ENCODE results near the gene KCNJ9. TPM values are rescaled to one million over a fixed set of nuclear protein-coding genes. Genes with fewer than 3 reads are reported as not detected.

The KCNJ9 gene
- total RNA-seq, 1 donor from 2014 or later: not detected

GRCh38 chr1:160091666-160092223 is 10.4 kb downstream of the KCNJ9 start:
- Mint-ChIP-seq H3K36me3 (peaks cover 5% of the 10 kb centered on the region), H3K4me3 (no peak overlapping the region), H3K9me3 (no peaks in the 10 kb centered on the region), H3K27me3 (ENCODE audit: low read depth) (no peaks in the 10 kb centered on the region), H3K4me1 (peaks cover under 1% of the 10 kb centered on the region), H3K27ac (no peak overlapping the region)
- DNase-seq (ENCODE audit: low spot score in 2 of 2, unreplicated experiment in 2 of 2): no peak
- TF ChIP-seq CTCF (IDR thresholded peaks at IDR 0.05; ENCODE audit: unreplicated experiment): no peak

GRCh38 chr1:160092366-160093068 is 11.2 kb downstream of the KCNJ9 start:
- DNase-seq (ENCODE audit: low spot score in 2 of 2, unreplicated experiment in 2 of 2): no peak
- TF ChIP-seq CTCF (IDR thresholded peaks at IDR 0.05; ENCODE audit: unreplicated experiment): no peak
- H3K36me3 Mint-ChIP-seq: no peaks in the 10 kb centered on the region
- H3K27ac Mint-ChIP-seq: no peak overlapping the region
- no peaks in the 10 kb centered on the region for H3K27me3 Mint-ChIP-seq (ENCODE audit: low read depth)
- H3K4me1 Mint-ChIP-seq: peaks cover 8% of the 10 kb centered on the region
- H3K4me3 Mint-ChIP-seq: no peak overlapping the region
- H3K9me3 Mint-ChIP-seq: no peaks in the 10 kb centered on the region

DNA sequence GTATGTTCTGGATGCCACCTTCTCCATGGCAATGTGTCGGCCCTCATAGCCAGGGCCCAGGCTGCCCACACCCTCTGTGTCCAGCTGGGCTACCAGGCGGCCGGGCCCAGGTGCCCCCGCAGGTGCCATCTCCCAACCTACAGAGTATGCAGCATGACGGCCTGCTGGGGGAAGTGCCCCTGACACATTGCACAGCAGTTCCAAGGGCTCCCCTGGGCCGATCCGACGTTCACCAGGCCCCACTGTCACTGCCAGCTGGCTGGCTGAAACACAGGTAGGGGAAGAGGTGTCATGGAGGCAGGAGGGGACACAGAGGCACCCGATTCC is 11.7 kb downstream of the KCNJ9 start:
- peaks cover 12% of the 10 kb centered on the region for H3K4me1 Mint-ChIP-seq
- H3K9me3 Mint-ChIP-seq: no peaks in the 10 kb centered on the region
- TF ChIP-seq CTCF (IDR thresholded peaks at IDR 0.05; ENCODE audit: unreplicated experiment): no peak
- H3K27me3 Mint-ChIP-seq (ENCODE audit: low read depth): no peaks in the 10 kb centered on the region
- H3K27ac Mint-ChIP-seq: no peak overlapping the region
- H3K36me3 Mint-ChIP-seq: no peaks in the 10 kb centered on the region
- H3K4me3 Mint-ChIP-seq: no peak overlapping the region
- DNase-seq (ENCODE audit: low spot score in 2 of 2, unreplicated experiment in 2 of 2): no peak

- H3K9me3 Mint-ChIP-seq: no peaks in the 10 kb centered on the region
- no peak overlapping the region for H3K27ac Mint-ChIP-seq
- peaks cover 12% of the 10 kb centered on the region for H3K4me1 Mint-ChIP-seq
- no peak for DNase-seq (ENCODE audit: low spot score in 2 of 2, unreplicated experiment in 2 of 2)
- no peak overlapping the region for H3K4me3 Mint-ChIP-seq
- H3K27me3 Mint-ChIP-seq (ENCODE audit: low read depth): no peaks in the 10 kb centered on the region
- no peak for TF ChIP-seq CTCF (IDR thresholded peaks at IDR 0.05; ENCODE audit: unreplicated experiment)
- H3K36me3 Mint-ChIP-seq: no peaks in the 10 kb centered on the region
Observed at GRCh38 chr1:160093624-160094290, 12.4 kb downstream of the KCNJ9 start.

GRCh38 chr1:160094291-160094625 is 12.9 kb downstream of the KCNJ9 start:
- Mint-ChIP-seq H3K4me1 (peaks cover 12% of the 10 kb centered on the region), H3K4me3 (no peak overlapping the region), H3K27ac (no peak overlapping the region), H3K36me3 (no peaks in the 10 kb centered on the region), H3K9me3 (no peaks in the 10 kb centered on the region), H3K27me3 (ENCODE audit: low read depth) (no peaks in the 10 kb centered on the region)
- DNase-seq (ENCODE audit: low spot score in 2 of 2, unreplicated experiment in 2 of 2): no peak
- TF ChIP-seq CTCF (IDR thresholded peaks at IDR 0.05; ENCODE audit: unreplicated experiment): no peak
